CMK (cell line): ENCODE measurements around the gene KCNQ1.

Experiments used
- DNase-seq: peaks from one replicate; pipeline ENCODE4 v3.0.0-alpha.2; 2010; ENCODE audit warnings: low read depth

KCNQ1 gene

DNA sequence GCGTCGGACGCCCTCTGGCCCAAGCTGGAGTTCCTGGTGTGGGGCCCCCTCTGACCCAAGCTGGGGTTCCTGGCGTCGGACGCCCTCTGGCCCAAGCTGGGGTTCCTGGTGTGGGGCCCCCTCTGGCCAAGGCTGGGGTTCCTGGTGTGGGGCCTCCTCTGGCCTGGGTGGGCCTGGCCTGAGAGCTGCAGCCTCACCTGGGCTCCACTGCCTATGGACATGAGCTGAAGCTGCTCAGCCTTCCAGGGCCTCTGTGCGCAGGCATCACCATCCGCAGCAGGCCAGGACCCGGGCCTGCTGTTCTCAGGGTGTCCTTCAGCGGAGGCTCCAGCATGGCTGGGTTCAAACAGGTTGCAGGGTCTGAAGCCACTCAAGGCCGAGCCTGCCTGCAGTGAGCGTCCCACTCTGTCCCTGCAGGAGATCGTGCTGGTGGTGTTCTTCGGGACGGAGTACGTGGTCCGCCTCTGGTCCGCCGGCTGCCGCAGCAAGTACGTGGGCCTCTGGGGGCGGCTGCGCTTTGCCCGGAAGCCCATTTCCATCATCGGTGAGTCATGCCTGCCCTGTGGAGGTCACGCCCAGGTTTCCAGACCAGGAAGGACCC, 125.5 kb downstream of the KCNQ1 start:
- DNase-seq = no peak

DNA sequence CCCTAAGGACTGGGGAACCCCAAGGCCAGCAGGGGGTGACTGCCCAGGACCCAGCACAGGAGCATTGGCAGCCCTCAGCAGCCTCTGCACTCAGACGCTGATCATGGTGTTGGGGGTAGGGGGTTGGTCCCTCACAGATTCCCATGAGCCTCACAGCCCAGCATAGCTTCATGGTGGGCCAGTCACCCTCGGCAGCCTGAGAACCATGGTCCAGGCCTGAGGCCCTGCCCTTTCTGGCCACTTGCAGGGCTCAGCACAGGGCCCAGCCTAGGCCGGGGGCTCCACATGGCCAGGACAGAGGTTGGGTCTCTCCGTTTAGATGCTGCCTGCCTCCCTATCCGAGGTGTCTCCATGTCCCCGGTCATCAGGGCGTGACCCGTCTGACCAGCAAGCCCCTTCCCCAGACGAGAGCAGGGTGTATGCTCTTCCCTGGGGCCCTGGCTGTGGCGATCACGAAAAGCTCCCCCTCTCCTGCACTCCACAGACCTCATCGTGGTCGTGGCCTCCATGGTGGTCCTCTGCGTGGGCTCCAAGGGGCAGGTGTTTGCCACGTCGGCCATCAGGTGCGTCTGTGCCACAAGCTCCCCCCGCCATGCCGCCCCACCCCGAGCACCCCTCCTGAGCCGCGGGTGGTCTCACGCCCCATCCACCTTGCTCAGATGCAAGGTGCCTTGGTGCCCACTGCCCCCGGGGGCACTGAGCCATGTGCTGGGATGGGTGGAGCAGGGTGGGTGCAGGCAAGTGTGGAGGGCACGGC, 126.2 kb downstream of the KCNQ1 start:
- no peak for DNase-seq

DNA sequence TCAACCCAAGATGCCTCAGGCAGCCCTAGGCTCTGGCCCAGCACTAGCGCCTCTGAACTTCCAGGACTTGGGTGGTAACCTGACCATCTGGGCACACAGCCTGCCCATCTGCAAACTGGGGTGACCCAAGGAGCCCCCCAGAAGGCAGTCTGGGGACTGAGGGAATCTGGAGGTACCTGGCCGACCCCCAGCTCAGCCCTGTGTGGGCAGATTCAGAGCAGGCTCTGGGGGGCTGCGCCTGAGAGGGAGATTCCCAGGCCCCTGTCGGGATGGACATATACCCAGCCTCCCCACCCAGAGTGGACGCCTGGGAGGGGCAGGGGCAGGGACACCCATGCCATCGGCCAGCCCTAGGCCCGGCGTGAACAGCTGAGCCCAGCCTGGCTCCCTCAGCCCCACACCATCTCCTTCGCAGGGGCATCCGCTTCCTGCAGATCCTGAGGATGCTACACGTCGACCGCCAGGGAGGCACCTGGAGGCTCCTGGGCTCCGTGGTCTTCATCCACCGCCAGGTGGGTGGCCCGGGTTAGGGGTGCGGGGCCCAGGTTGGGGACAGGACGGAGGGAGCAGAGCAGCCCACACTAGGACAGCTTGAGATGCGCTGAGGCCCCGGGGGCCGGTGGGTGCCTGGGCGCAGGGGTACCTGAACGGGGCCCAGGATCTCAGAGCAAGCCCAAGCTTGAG, 126.9 kb downstream of the KCNQ1 start:
- DNase-seq = no peak

DNA sequence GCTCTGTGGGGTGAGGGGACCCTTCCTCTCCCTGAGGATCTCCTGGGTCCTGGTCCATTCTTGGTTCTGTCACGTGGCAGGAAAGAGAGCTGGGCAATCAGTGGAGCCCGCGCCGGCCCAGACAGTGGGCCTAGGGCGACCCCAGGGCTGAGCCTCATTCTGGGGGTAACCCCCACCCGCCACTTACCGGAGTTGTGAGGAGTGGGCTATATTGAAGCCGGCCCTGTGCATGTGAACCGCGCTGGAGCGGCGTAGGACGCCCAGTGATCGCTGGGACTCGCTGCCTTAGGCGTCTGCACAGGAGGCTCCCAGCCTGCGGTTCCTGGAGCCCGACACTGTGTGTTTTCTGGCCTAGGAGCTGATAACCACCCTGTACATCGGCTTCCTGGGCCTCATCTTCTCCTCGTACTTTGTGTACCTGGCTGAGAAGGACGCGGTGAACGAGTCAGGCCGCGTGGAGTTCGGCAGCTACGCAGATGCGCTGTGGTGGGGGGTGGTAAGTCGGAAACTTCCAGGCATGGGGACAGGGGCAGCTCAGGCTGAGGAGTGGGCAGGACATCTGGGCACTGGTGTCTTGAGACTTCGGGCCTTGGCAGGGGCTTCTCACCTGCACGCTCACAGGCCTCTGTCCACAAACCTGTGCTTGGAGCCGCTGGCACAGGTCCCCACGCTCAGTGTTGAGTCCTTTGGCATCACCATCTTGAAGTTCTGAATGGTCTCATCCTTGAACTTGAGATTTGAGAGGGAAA, 127.9 kb downstream of the KCNQ1 start:
- DNase-seq = no peak

DNA sequence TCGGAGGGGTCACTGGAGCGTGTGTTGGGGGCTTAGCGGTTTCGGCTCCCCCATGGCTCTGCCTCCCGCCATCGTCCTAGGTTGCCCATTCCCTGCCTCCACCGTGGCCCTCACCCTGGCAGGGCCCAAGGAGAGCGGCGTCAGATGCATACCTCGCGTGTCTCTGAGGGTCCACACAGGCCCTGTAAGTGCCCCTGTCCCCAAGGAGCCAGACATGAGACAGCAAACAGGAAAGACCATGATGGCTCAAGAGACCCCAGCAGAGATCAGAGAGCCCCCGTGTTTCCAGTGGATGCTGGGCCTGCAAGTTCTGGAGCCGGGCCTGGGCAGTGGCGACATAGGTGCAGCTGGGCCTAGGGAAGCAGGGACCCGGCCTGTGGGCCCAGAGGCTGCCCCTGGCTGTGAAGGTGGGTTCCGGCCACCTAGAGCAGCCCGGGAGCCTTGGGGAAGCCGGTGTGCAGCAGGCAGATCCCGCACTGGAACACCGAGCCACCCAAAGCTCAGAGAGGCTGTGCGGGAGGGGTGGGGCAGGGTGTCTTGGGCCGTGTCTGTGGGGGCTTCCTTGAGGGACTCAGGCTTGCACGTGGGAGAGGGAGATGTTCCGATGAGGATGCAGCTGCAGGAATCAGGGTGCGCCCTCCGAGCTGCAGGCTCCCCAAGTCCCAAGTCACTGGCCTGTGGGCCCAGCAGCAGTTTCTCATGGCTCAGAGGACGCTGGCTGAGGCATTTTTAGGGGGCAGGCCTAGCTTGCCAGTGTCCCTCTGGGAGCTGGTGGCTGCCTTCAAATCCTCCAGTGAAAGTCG, 128.6 kb downstream of the KCNQ1 start:
- DNase-seq = no peak

DNA sequence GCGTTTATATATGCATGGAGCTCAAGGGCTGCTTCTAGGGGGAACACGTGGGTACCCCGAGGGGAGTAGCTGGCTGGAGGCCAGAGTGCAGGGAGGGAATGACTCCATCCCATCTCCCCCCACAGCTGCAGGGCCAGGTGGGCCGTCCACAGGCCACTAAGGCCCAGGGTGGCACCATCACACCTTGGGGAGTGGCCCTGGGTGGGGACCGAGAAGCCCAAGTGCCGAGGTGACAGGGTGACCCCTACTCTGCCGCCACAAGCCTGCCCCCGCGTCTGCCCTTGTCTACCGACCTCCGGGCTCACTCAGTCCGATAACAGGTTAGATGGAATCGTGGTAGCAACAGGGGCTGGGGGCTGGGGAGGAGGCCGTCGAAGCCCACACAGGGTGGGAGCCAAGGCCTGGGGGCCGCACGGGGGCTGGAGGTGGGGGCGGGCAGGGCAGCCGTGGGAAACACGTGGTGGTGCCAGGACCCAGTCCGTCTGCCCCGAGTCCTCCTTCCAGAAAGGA, 129.3 kb downstream of the KCNQ1 start:
- DNase-seq = no peak

DNA sequence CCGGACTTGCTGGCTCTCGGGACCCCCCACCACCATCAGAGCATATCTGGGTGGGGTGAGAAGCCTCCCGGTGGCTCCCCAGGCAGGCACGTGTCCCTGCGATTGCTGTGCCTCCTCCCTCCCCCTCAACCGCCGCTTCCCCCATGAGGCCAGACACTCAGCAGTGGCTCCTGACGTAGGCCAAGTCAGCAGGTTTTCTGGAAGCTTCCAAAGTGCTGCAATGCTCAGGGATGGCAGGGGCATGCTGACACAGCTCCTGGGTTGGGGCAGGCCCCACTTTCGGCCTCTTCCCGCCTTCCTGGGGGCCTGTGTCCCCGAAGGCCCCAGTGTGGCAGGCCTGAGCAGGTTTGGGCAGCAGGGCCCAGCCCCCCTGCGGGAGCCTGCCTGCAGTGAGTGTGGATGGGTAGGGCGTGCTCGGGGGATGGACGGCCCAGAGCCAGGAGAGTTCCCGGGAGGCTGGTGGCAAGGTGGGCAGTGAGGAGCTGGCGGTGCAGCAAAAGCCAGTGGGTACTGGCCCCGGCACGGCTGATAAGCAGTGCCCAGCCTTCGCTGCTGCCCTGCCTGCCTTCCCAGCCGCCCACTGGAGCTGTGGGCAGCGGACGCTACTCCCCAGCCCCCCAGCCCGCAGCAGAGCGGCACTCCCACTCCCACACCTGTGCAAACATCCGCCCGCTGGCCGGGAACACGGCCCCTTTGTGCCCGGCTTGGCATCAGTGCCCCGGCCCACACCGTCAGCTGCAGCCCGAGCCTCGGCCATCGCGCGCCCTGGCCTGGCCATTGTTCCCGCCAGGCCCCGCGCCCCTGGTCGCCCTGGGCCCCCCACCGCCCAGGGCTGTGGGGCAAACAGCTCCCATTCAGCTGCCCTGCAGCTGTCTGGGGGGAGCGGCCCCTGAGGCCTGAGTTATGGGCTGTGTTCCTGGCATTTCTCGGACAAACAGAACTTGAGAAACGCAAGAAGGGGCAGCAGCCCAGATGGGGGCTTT, 130.0 kb downstream of the KCNQ1 start:
- DNase-seq = no peak

DNA sequence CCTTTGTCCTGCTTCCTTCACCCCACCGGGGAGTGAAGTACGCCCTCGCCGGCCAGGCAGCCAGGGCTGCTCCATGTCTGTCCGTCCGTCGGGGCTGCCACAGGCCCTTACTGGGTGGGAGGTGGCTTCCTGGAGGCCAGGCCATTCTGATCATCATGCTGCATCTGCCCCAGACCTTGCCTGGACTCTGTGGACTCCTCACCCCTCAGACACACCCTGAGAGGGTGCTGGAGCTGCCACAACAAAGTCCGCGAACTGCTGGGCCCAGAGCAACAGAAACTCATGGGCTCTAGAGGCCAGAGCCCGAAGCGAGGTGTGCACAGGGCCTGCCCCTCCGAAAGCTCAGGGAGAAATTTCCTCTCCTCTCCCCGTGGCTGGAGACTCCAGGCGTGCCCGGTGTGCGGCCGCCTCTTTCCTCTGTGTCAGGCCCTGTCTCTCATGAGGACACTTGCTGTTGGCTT, 130.8 kb downstream of the KCNQ1 start:
- no peak for DNase-seq

DNA sequence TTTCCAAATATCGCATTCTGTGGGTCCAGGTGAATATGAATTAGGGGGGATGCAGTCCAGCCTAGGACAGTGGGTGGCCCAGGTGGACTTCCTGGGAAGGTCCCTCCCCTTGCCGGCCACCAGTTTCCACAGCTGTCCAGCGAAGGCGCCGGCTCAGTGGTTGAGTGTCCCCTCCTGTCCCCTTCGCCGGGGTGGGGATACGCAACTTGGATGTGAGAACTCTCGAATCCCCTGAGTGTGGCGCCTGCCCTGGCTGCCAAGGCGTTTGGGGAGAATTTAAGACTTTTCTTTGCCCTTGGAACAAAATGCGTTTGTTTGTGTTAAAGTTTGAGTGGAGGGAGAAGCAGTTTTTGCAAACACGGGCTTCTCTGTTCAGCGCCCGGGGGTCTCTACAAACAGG, 131.3 kb downstream of the KCNQ1 start:
- DNase-seq = no peak

DNA sequence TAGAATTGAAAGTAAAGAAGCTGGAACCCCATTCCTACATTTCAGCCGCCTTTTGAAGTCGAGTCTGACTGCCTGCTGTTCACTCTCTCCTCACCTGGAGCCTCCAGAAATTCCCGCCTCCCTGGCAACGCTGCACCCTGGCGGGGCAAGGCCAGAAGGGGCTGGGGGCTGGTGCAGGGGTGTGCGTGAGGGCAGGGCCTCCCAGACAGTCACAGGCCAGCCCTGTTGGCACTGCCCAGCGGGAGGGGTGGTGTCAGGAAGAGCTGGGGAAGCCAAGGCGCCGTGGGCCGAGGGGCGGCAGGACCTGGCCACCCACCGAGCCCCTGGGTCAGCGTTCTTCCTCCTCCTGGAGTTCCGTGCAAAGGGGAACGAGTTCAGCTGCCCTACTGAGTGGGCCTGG, 131.7 kb downstream of the KCNQ1 start:
- DNase-seq = no peak

DNA sequence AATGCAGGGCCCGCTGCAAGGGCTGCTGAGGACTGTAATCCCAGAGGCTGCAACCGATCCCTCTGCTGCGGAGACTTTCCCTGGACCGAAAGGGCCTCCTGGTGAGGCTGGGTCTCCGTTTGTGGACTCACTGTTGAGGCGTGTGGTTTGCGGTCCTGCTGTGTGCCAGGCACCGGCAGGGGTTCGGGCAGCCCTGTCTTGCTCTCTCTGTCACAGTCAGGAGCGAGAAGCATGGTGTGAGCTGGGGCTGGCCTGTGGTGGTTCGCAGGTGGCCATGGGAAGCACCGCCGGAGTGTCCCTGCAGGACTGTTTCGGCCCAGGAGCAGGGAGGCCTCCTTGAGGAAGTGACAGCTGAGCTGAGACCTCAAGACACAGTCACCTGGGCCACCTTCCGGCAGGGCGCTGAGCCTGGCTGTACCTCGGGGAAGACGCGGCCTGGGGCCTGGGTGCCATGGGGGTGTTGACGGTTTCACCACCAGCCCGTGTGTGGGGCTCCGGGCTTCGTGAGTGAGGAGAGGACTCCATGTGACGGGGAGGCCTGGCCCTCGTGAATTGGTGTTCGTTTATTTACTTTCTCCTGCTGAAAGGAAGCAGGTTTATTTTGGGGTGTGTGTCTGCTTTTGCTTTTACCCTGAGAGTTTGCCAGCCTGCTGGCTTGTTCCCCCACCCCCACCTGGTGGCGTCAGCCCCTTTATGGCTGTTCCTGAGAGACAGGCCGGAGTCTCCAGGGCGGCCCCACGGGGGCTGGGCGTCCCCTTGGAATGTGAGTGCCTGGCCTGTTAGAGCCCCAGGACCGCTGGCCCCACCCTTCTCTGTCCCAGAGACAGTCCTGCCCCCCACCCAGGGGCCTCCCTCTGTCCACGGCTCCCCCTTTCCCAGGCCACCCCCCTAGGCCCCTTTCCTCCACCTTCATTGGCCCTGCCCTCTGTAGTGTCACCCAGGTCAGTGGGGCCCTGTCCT, 132.5 kb downstream of the KCNQ1 start:
- DNase-seq = no peak

DNA sequence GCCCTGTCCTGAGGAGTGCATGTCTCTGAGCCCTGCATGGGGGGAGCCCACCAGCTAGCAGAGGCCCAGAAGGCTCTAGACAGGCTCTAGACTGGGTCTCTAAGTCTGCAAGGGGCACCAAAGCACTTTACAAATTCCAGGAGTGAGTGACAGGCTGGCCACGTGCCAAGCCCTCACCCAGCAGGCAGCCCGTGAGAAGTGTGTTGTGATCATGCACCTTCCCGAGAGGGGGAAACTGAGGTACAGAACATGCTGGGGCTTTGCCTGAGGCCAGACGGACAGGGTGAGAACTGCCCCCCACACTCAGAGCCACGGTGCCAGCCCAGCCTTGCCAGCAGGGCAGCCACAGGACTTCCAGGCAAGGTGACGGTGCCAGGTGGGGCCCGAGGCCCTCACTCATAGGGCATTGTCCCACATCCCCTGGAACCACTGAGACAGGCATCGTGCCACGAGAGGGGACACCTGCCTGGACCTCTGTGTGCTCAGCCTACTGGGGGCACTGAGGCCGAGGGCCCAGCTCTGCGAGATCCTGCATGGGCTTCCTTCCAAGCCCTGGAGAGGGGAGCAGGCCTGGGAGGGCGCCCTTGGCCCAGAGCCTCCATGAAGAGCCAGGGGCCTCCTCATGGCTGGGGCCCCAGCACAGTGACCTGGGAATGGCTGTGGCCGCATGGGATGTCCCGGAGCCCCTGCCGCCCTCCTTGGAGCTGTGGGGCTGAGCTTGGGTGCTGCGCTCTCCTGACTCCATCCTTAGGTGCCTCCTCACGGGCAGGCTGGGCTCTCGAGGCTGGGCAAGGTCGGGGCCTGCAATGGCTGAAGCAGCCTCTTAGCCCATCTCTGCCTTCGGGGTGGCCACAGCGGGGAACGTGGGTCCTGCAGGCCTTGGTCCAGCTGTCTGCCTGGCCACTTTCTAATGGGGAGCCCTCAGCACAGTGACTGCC, 133.5 kb downstream of the KCNQ1 start:
- DNase-seq = no peak

DNA sequence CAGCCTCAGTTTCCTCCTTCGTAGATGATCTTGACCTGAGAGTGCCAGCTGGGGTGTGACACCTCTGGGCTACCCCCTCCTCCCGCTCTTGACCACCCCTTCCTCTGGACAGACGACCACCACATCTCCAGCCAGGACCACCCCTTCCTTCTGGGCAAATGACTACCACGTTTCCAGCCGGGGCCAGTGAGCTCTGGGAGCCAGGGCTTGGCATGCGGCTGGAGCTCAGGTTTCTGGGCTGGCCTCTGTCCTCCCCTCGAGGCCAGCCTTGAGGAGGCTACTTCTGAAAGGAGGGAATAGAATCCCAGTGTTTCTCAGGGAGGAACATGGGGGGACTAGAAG, 134.1 kb downstream of the KCNQ1 start:
- DNase-seq = no peak

DNA sequence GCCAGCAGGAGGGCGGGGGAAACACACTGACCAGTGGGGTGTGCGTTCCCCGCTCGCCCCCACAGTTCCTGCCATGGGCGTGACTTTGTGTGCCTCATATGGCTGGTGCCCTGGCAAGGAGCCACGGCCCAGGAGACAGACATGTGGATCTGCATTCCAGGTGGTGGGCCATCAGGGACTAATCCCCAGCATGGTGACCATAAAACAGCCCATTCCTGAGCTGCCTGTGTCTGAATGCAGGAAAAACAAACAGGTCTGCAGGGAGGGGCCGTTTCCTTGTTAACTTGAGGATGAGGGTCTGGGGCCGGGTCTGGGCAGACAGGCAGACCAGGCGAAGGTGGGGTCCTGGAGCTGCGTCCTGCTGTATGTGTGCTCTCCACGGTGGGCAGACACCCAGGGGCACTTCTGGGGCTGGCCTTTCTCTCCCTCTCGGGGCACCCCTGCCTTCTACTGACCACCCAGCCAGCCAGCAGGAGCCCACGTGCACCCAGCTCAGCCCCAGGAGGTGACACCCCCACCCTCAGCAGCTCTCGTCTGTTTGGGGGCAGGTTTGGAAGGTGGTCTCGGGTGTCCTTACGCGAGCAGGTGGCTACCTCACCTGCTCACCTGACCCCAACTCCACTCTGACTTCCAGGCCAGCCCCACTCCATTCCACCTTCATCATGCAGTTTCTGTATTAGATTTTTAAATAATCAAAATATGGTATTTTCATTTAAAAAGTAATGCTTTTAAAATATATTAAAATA, 134.7 kb downstream of the KCNQ1 start:
- no peak for DNase-seq

DNA sequence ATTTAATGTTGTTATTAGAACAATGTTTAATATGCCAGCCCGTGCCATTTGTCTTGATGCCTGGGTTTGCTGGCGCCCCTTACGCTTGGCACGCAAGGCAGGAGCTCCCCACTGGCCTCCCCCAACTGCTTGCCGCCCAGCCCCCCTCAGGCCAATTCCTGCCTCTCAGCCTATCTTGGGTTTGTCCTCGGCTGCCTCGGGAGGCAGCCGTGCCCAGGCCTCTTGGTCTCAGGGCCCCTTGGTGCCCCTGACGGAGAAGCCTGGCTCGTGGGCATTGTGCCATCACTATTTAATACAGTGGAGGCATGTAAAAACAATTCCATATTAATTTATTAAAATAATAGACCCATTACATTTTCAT, 135.2 kb downstream of the KCNQ1 start:
- DNase-seq = no peak

DNA sequence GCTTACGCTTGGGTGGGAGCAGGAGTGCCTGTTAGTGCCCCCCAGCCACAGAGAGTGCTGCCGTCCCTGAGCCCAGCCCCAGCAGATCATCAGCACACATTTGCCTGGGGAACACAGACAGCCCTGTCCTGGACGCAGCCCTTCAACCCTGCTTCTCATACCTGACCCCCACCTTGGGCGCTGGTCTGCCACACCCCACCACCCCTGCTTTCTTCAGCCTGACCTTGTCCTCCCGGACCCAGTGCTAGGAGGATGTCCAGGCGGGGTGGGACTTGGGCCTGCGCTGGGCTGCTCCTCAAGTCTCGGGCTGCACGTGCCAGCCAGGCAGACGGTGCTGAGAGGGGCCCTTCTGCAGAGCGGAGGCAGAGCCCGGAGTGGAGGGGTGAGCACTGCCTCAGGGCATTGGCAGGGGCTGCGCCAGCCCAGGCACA, 135.8 kb downstream of the KCNQ1 start:
- DNase-seq = no peak

DNA sequence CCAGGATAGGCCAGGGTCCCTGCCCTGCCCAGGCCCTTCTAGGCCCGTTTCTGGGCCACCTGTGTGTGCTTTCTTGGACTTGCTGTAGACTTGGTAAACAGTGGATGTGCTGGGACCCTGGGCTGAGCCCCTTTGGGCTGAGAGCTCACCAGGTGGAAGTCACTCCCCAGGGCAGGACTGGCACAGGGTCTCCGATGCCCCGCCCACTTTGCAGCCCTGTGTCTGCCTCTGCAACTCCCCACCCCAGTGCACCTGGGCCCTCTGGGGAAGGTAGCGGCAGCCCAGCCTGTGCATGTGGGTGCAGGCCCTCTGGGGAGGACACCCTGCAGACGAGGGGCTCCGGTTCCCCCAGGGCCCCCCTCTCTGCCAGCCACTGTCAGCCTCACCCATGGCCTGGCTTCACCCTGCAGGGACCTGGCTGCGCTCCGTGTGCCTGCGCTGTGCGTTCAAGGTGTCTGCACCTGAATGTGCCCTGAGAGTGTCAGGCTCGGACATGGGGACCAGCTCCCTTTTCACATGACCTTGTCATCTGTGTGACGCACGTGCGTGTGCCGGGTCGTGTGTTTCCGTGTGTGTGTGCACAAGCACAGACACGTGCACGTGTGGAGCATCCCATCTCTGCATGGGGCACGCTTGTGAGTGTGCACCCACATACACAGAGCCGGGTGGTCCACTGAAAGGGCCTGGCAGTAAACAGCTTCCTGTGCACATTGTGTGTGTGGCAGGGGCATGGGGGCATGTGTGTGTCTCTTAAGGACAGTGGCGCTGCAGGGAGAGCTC, 136.5 kb downstream of the KCNQ1 start:
- DNase-seq = no peak
